IgD-negative memory B cell (primary cell): ENCODE data around the gene GABRB1. TPM values are rescaled to one million over a fixed set of nuclear protein-coding genes. Genes with fewer than 3 reads are reported as not detected.

ENCODE experiments used
- H3K27ac Mint-ChIP-seq, 3 donors: one replicate each; pipeline ENCODE4 v1.8.0; 2020 to 2022; ENCODE audit warnings: mild to moderate bottlenecking in 3 of 3, mixed read lengths in 3 of 3, moderate library complexity in 1 of 3
- H3K27me3 Mint-ChIP-seq: one replicate; pipeline ENCODE4 v1.8.0; 2021; ENCODE audit warnings: mixed read lengths
- H3K36me3 Mint-ChIP-seq: one replicate; pipeline ENCODE4 v1.8.0; 2020; ENCODE audit warnings: mild to moderate bottlenecking, mixed read lengths
- H3K4me1 Mint-ChIP-seq, 3 donors: one replicate each; pipeline ENCODE4 v1.8.0; 2020 to 2022; ENCODE audit warnings: mixed read lengths in 3 of 3, mild to moderate bottlenecking in 1 of 3
- H3K4me3 Mint-ChIP-seq, 4 donors: one replicate each; pipeline ENCODE4 v1.8.0; 2020 to 2022; ENCODE audit warnings: mild to moderate bottlenecking in 4 of 4, mixed read lengths in 4 of 4, moderate library complexity in 3 of 4
- H3K9me3 Mint-ChIP-seq, 3 donors: one replicate each; pipeline ENCODE4 v1.8.0; 2020 to 2021; ENCODE audit warnings: mixed read lengths in 3 of 3, mild to moderate bottlenecking in 1 of 3
- polyA plus RNA-seq: library from polyadenylated mRNA; unstranded; fragments of 300-500 nt; fragmentation: Illumina TruSeq; gene quantifications from one replicate; pipeline ENCODE4 v1.2.3, GENCODE V29; 2021

GABRB1 gene
- polyA plus RNA-seq, 1 donor from 2014 or later: not detected

- H3K27ac Mint-ChIP-seq: no peak overlapping the region
- H3K36me3 Mint-ChIP-seq: no peaks in the 10 kb centered on the region
- no peaks in the 10 kb centered on the region for H3K9me3 Mint-ChIP-seq
- H3K4me1 Mint-ChIP-seq: no peaks in the 10 kb centered on the region
- H3K4me3 Mint-ChIP-seq: no peak overlapping the region
- H3K27me3 Mint-ChIP-seq: no peaks in the 10 kb centered on the region
These were observed 349.8 kb downstream of the GABRB1 start for GRCh38 chr4:47381172-47381571.

GRCh38 chr4:47382846-47383360 lies 351.5 kb downstream of the GABRB1 start:
- H3K27me3 Mint-ChIP-seq: no peaks in the 10 kb centered on the region
- H3K36me3 Mint-ChIP-seq: no peaks in the 10 kb centered on the region
- H3K4me3 Mint-ChIP-seq: no peak overlapping the region
- no peak overlapping the region for H3K27ac Mint-ChIP-seq
- no peaks in the 10 kb centered on the region for H3K9me3 Mint-ChIP-seq
- H3K4me1 Mint-ChIP-seq: no peaks in the 10 kb centered on the region

GRCh38 chr4:47383829-47384427 lies 352.6 kb downstream of the GABRB1 start:
- no peaks in the 10 kb centered on the region for H3K27me3 Mint-ChIP-seq
- H3K4me3 Mint-ChIP-seq: no peak overlapping the region
- H3K27ac Mint-ChIP-seq: no peak overlapping the region
- H3K36me3 Mint-ChIP-seq: no peaks in the 10 kb centered on the region
- no peaks in the 10 kb centered on the region for H3K4me1 Mint-ChIP-seq
- no peaks in the 10 kb centered on the region for H3K9me3 Mint-ChIP-seq

GRCh38 chr4:47386146-47386545 lies 354.8 kb downstream of the GABRB1 start:
- Mint-ChIP-seq H3K36me3 (no peaks in the 10 kb centered on the region), H3K9me3 (no peaks in the 10 kb centered on the region), H3K27me3 (no peaks in the 10 kb centered on the region), H3K4me3 (no peak overlapping the region), H3K4me1 (no peaks in the 10 kb centered on the region), H3K27ac (no peak overlapping the region)

GRCh38 chr4:47386561-47387235 lies 355.3 kb downstream of the GABRB1 start:
- no peaks in the 10 kb centered on the region for H3K4me1 Mint-ChIP-seq
- H3K4me3 Mint-ChIP-seq: no peak overlapping the region
- no peak overlapping the region for H3K27ac Mint-ChIP-seq
- no peaks in the 10 kb centered on the region for H3K27me3 Mint-ChIP-seq
- H3K9me3 Mint-ChIP-seq: no peaks in the 10 kb centered on the region
- H3K36me3 Mint-ChIP-seq: no peaks in the 10 kb centered on the region

- Mint-ChIP-seq H3K27me3 (no peaks in the 10 kb centered on the region), H3K4me3 (no peak overlapping the region), H3K27ac (no peak overlapping the region), H3K36me3 (no peaks in the 10 kb centered on the region), H3K4me1 (no peaks in the 10 kb centered on the region), H3K9me3 (no peaks in the 10 kb centered on the region)
These were observed 359.2 kb downstream of the GABRB1 start for GRCh38 chr4:47390428-47391125.

- H3K4me3 Mint-ChIP-seq: no peak overlapping the region
- no peaks in the 10 kb centered on the region for H3K36me3 Mint-ChIP-seq
- H3K9me3 Mint-ChIP-seq: no peaks in the 10 kb centered on the region
- H3K27ac Mint-ChIP-seq: no peak overlapping the region
- H3K4me1 Mint-ChIP-seq: no peaks in the 10 kb centered on the region
- H3K27me3 Mint-ChIP-seq: no peaks in the 10 kb centered on the region
These were observed 359.9 kb downstream of the GABRB1 start for GRCh38 chr4:47391256-47391655.

- Mint-ChIP-seq H3K4me1 (peaks cover 0 to 4% (median 2%) of the 10 kb centered on the region in 3 donors), H3K9me3 (peaks cover 0 to 2% (median 0%) of the 10 kb centered on the region in 3 donors), H3K4me3 (no peak overlapping the region), H3K36me3 (peaks cover 5% of the 10 kb centered on the region), H3K27ac (peak overlapping the region in 1 of 3 donors; percentile 39), H3K27me3 (peaks cover 2% of the 10 kb centered on the region)
These were observed 375.0 kb downstream of the GABRB1 start for GRCh38 chr4:47406408-47406807.

- Mint-ChIP-seq H3K27ac (no peak overlapping the region), H3K27me3 (peaks cover 2% of the 10 kb centered on the region), H3K36me3 (peaks cover 2% of the 10 kb centered on the region), H3K4me3 (no peak overlapping the region), H3K9me3 (no peaks in the 10 kb centered on the region), H3K4me1 (peaks cover 0 to 4% (median 2%) of the 10 kb centered on the region in 3 donors)
These were observed 378.9 kb downstream of the GABRB1 start for GRCh38 chr4:47410271-47410670.

GRCh38 chr4:47413521-47413920 lies 382.2 kb downstream of the GABRB1 start:
- H3K27me3 Mint-ChIP-seq: peaks cover 4% of the 10 kb centered on the region

GRCh38 chr4:47415719-47416118 lies 384.4 kb downstream of the GABRB1 start:
- Mint-ChIP-seq H3K27me3 (peaks cover 2% of the 10 kb centered on the region), H3K4me3 (no peak overlapping the region), H3K4me1 (no peaks in the 10 kb centered on the region), H3K27ac (no peak overlapping the region), H3K9me3 (no peaks in the 10 kb centered on the region), H3K36me3 (peaks cover 1% of the 10 kb centered on the region)

More at GRCh38 chr4:47413521-47413920, 382.2 kb downstream of the GABRB1 start:
- no peaks in the 10 kb centered on the region for H3K9me3 Mint-ChIP-seq
- H3K36me3 Mint-ChIP-seq: peaks cover 1% of the 10 kb centered on the region
- H3K4me1 Mint-ChIP-seq: peaks cover 0 to 2% (median 0%) of the 10 kb centered on the region in 3 donors
- no peak overlapping the region for H3K27ac Mint-ChIP-seq
- no peak overlapping the region for H3K4me3 Mint-ChIP-seq

- H3K27me3 Mint-ChIP-seq: peaks cover 5% of the 10 kb centered on the region
- no peaks in the 10 kb centered on the region for H3K9me3 Mint-ChIP-seq
- H3K4me1 Mint-ChIP-seq: no peaks in the 10 kb centered on the region
- no peak overlapping the region for H3K4me3 Mint-ChIP-seq
- H3K36me3 Mint-ChIP-seq: peaks cover 1% of the 10 kb centered on the region
- no peak overlapping the region for H3K27ac Mint-ChIP-seq
These were observed 386.8 kb downstream of the GABRB1 start for GRCh38 chr4:47418147-47418546.

- Mint-ChIP-seq H3K9me3 (peaks cover 0 to 2% (median 0%) of the 10 kb centered on the region in 3 donors), H3K36me3 (peaks cover 1% of the 10 kb centered on the region), H3K4me3 (no peak overlapping the region), H3K27ac (no peak overlapping the region), H3K4me1 (no peaks in the 10 kb centered on the region), H3K27me3 (peaks cover 5% of the 10 kb centered on the region)
These were observed 387.9 kb downstream of the GABRB1 start for GRCh38 chr4:47419296-47419695.

GRCh38 chr4:47425628-47426027 lies 394.3 kb downstream of the GABRB1 start:
- no peaks in the 10 kb centered on the region for H3K4me1 Mint-ChIP-seq
- H3K27me3 Mint-ChIP-seq: peaks cover 3% of the 10 kb centered on the region
- no peak overlapping the region for H3K4me3 Mint-ChIP-seq
- H3K36me3 Mint-ChIP-seq: no peaks in the 10 kb centered on the region
- H3K27ac Mint-ChIP-seq: no peak overlapping the region
- peaks cover 0 to 2% (median 0%) of the 10 kb centered on the region in 3 donors for H3K9me3 Mint-ChIP-seq

GRCh38 chr4:47427935-47428334 lies 396.6 kb downstream of the GABRB1 start:
- Mint-ChIP-seq H3K27me3 (no peaks in the 10 kb centered on the region), H3K4me3 (no peak overlapping the region), H3K4me1 (no peaks in the 10 kb centered on the region), H3K36me3 (no peaks in the 10 kb centered on the region), H3K9me3 (peaks cover 0 to 2% (median 0%) of the 10 kb centered on the region in 3 donors), H3K27ac (no peak overlapping the region)
